DND-41 (cell line): Measurements from ENCODE around the gene POLK.

Experiments
- ATAC-seq: fragments of 200-7000 bp; cut with Tn5 transposase; 3 replicates; pipeline ENCODE4 v1.9.1; 2021; ENCODE audit warnings: low read depth; ENCODE audit not compliant: insufficient read depth
- DNase-seq: peaks from one replicate; pipeline ENCODE4 v3.0.0-alpha.2; 2020
- H2AFZ ChIP-seq: 2 replicates; pipeline ENCODE4 v1.6.0; 2012; ENCODE audit warnings: low read depth, low read length
- H3K27ac ChIP-seq: 2 replicates; pipeline ENCODE4 v1.5.1; 2012; ENCODE audit warnings: low read length, inconsistent platforms
- H3K27me3 ChIP-seq: fragments of 200-600 bp; sonication (generic); 2 replicates; pipeline ENCODE4 v1.6.0; 2012; ENCODE audit warnings: low read length, mild to moderate bottlenecking, inconsistent platforms; ENCODE audit not compliant: insufficient read depth, poor library complexity
- H3K36me3 ChIP-seq: 2 replicates; pipeline ENCODE4 v1.5.1; 2012; ENCODE audit warnings: low read length, inconsistent platforms; ENCODE audit not compliant: insufficient read depth
- H3K4me1 ChIP-seq: 2 replicates; pipeline ENCODE4 v1.5.1; 2012; ENCODE audit warnings: mild to moderate bottlenecking, low read length; ENCODE audit not compliant: insufficient read depth
- H3K4me2 ChIP-seq: 2 replicates; pipeline ENCODE4 v1.6.0; 2012; ENCODE audit warnings: mild to moderate bottlenecking, moderate library complexity, low read length, inconsistent platforms; ENCODE audit not compliant: insufficient read depth
- H3K4me3 ChIP-seq, 2 experiments: fragments of 200-600 bp in 1 of 2; shearing (Covaris generic) in 1 of 2; 2 replicates each; pipeline ENCODE4 v1.5.1; 2012 to 2016; ENCODE audit warnings: inconsistent platforms in 2 of 2, low read length in 2 of 2, mild to moderate bottlenecking in 2 of 2, low read depth in 1 of 2, moderate library complexity in 1 of 2
- H3K79me2 ChIP-seq: 2 replicates; pipeline ENCODE4 v1.6.0; 2012; ENCODE audit warnings: low read length, inconsistent platforms; ENCODE audit not compliant: insufficient read depth
- H3K9ac ChIP-seq: 2 replicates; pipeline ENCODE4 v1.6.0; 2012; ENCODE audit warnings: low read depth, mild to moderate bottlenecking, inconsistent platforms, low read length, moderate library complexity
- H3K9me3 ChIP-seq: 2 replicates; pipeline ENCODE4 v1.5.1; 2012; ENCODE audit warnings: low read length, moderate library complexity, mild to moderate bottlenecking, inconsistent platforms; ENCODE audit not compliant: insufficient read depth, severe bottlenecking
- H4K20me1 ChIP-seq: 2 replicates; pipeline ENCODE4 v1.6.0; 2012; ENCODE audit warnings: low read length; ENCODE audit not compliant: insufficient read depth
- EZH2 ChIP-seq: IDR thresholded peaks from 3 replicates; pipeline ENCODE4 v1.6.1; 2012; ENCODE audit warnings: borderline replicate concordance, low read depth, mild to moderate bottlenecking, moderate library complexity, low read length, inconsistent platforms; ENCODE audit not compliant: severe bottlenecking
- TF ChIP-seq, protein P1 (sequence below): IDR thresholded peaks from 2 replicates; pipeline ENCODE4 v1.5.1; 2012; ENCODE audit warnings: borderline replicate concordance, low read length, moderate library complexity, mild to moderate bottlenecking; ENCODE audit not compliant: poor library complexity, severe bottlenecking; ENCODE audit errors: extremely low read depth

POLK gene

GRCh38 chr5:75466006-75466716 lies 45.5 kb upstream of the POLK start:
- Histone ChIP-seq H3K9me3 (peaks cover 24% of the 10 kb centered on the region), H3K79me2 (peaks cover 56% of the 10 kb centered on the region), H3K36me3 (peaks cover 7% of the 10 kb centered on the region), H3K4me3 (peak overlapping the region in 1 of 2 experiments; percentile 44; a peak in 2 of 4 replicates), H3K9ac (peak overlapping the region; percentile 17), H4K20me1 (peaks cover 19% of the 10 kb centered on the region; the same call in 1 of the 2 replicates), H3K4me1 (peaks cover 24% of the 10 kb centered on the region), H3K27ac (peak overlapping the region; percentile 43), H3K4me2 (peak overlapping the region; percentile 58), H3K27me3 (no peaks in the 10 kb centered on the region), H2AFZ (no peak overlapping the region)
- TF ChIP-seq EZH2, result no peak
- TF ChIP-seq, protein P1, sequence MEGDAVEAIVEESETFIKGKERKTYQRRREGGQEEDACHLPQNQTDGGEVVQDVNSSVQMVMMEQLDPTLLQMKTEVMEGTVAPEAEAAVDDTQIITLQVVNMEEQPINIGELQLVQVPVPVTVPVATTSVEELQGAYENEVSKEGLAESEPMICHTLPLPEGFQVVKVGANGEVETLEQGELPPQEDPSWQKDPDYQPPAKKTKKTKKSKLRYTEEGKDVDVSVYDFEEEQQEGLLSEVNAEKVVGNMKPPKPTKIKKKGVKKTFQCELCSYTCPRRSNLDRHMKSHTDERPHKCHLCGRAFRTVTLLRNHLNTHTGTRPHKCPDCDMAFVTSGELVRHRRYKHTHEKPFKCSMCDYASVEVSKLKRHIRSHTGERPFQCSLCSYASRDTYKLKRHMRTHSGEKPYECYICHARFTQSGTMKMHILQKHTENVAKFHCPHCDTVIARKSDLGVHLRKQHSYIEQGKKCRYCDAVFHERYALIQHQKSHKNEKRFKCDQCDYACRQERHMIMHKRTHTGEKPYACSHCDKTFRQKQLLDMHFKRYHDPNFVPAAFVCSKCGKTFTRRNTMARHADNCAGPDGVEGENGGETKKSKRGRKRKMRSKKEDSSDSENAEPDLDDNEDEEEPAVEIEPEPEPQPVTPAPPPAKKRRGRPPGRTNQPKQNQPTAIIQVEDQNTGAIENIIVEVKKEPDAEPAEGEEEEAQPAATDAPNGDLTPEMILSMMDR, result no peak
- peak; percentile 98 for ATAC-seq
- peak; percentile 69 for DNase-seq

- ATAC-seq (no peak), DNase-seq (no peak)
- Histone ChIP-seq H3K27me3 (no peaks in the 10 kb centered on the region), H3K9ac (no peak overlapping the region), H3K4me1 (peaks cover 24% of the 10 kb centered on the region), H3K4me2 (no peak overlapping the region), H3K36me3 (peaks cover 5% of the 10 kb centered on the region; the same call in 1 of the 2 replicates), H3K79me2 (peaks cover 43% of the 10 kb centered on the region), H3K27ac (no peak overlapping the region), H2AFZ (no peak overlapping the region), H3K9me3 (peaks cover 24% of the 10 kb centered on the region), H3K4me3 (no peak overlapping the region), H4K20me1 (peaks cover 19% of the 10 kb centered on the region; the same call in 1 of the 2 replicates)
- TF ChIP-seq EZH2, result no peak
- TF ChIP-seq, protein P1, result no peak
These were observed 43.1 kb upstream of the POLK start for GRCh38 chr5:75468593-75468992.

DNA sequence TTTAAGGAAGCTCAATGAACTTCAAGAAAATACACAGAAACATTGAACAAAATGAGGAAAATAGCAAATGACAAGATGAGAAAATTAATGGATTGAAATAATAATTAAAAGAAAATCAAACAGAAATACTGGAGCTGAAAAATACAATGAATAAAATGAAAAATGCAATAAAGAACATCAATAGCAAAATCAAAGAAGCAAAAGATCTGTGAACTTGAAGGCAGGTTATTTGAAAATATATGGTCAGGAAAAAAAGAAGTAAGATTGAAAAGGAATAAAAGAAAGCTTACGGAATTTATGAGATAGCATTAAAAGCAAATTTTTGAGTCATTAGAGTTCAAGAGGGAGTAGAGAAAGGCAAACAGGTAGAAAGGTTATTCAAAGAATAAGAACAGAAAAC lies 42.7 kb upstream of the POLK start:
- no peak overlapping the region for H2AFZ ChIP-seq
- H3K4me2 ChIP-seq, result no peak overlapping the region
- peaks cover 24% of the 10 kb centered on the region for H3K9me3 ChIP-seq
- H3K4me1 ChIP-seq, result peaks cover 24% of the 10 kb centered on the region
- peaks cover 40% of the 10 kb centered on the region for H3K79me2 ChIP-seq
- ATAC-seq (no peak), DNase-seq (no peak)
- H3K36me3 ChIP-seq, result peaks cover 5% of the 10 kb centered on the region; the same call in 1 of the 2 replicates
- H3K9ac ChIP-seq, result no peak overlapping the region
- peaks cover 14% of the 10 kb centered on the region; the same call in 1 of the 2 replicates for H4K20me1 ChIP-seq
- TF ChIP-seq, protein P1, result no peak
- no peak for TF ChIP-seq EZH2
- no peak overlapping the region for H3K4me3 ChIP-seq
- H3K27me3 ChIP-seq, result no peaks in the 10 kb centered on the region
- no peak overlapping the region for H3K27ac ChIP-seq
